ENCODE data around the gene CIAPIN1.
"Not testable (repeated sequence)": the region's sequence is repeated elsewhere in the genome, so short reads cannot be mapped to it uniquely, and the experiment has no call there.

Gene CIAPIN1

GRCh38 chr16:57439947-57440346, 7.2 kb downstream of the CIAPIN1 start:
- not testable (repeated sequence) for DNase-seq

GRCh38 chr16:57435838-57436237, 11.3 kb downstream of the CIAPIN1 start:
- no peak for DNase-seq

- no peak for DNase-seq
Measured at GRCh38 chr16:57434003-57434402, 13.2 kb downstream of the CIAPIN1 start.

- DNase-seq, result no peak
Measured at GRCh38 chr16:57432989-57433388, 14.2 kb downstream of the CIAPIN1 start.

GRCh38 chr16:57432505-57432904, 14.7 kb downstream of the CIAPIN1 start:
- no peak for DNase-seq

GRCh38 chr16:57430955-57431354, 16.2 kb downstream of the CIAPIN1 start:
- DNase-seq, result no peak

- no peak for DNase-seq
Measured at GRCh38 chr16:57427824-57428223, 19.4 kb downstream of the CIAPIN1 start.

- DNase-seq, result no peak
Measured at GRCh38 chr16:57427307-57427706, 19.9 kb downstream of the CIAPIN1 start.

- DNase-seq, result no peak
Measured at GRCh38 chr16:57426356-57426755, 20.8 kb downstream of the CIAPIN1 start.

GRCh38 chr16:57424583-57424982, 22.6 kb downstream of the CIAPIN1 start:
- no peak for DNase-seq

- DNase-seq, result no peak
Measured at GRCh38 chr16:57423152-57423551, 24.0 kb downstream of the CIAPIN1 start.

GRCh38 chr16:57422026-57422944, 24.9 kb downstream of the CIAPIN1 start:
- no peak for DNase-seq

- no peak for DNase-seq
Measured at GRCh38 chr16:57419506-57419905, 27.7 kb downstream of the CIAPIN1 start.

GRCh38 chr16:57416084-57416483, 31.1 kb downstream of the CIAPIN1 start:
- DNase-seq, result no peak

GRCh38 chr16:57413733-57414132, 33.5 kb downstream of the CIAPIN1 start:
- DNase-seq, result no peak

- no peak for DNase-seq
Measured at GRCh38 chr16:57413301-57413730, 33.9 kb downstream of the CIAPIN1 start.

- DNase-seq, result no peak
Measured at GRCh38 chr16:57412584-57412983, 34.6 kb downstream of the CIAPIN1 start.

- DNase-seq, result no peak
Measured at GRCh38 chr16:57411362-57411976, 35.7 kb downstream of the CIAPIN1 start.

GRCh38 chr16:57409870-57410587, 37.2 kb downstream of the CIAPIN1 start:
- DNase-seq, result no peak

GRCh38 chr16:57409065-57409464, 38.1 kb downstream of the CIAPIN1 start:
- no peak for DNase-seq

- DNase-seq, result no peak
Measured at GRCh38 chr16:57407521-57408353, 39.4 kb downstream of the CIAPIN1 start.

GRCh38 chr16:57406881-57407280, 40.3 kb downstream of the CIAPIN1 start:
- DNase-seq, result no peak

GRCh38 chr16:57405097-57405496, 42.1 kb downstream of the CIAPIN1 start:
- DNase-seq, result no peak
